K562 (cell line): ENCODE measurements around the gene KBTBD6. TPM values are rescaled to one million over a fixed set of nuclear protein-coding genes. Genes with fewer than 3 reads are reported as not detected.

ENCODE experiments used
- ARID2 ChIP-seq: fragments of 450-650 bp; IDR thresholded peaks from 2 replicates; pipeline ENCODE4 v1.6.1; 2017; ENCODE audit warnings: antibody characterized with exemption, mild to moderate bottlenecking
- BACH1 ChIP-seq: fragments of 200-800 bp; sonication (Bioruptor generic); IDR thresholded peaks from 2 replicates; pipeline ENCODE4 v1.6.1; 2016; ENCODE audit warnings: missing genetic modification characterization, missing compliant biosample characterization
- CHD2 ChIP-seq: IDR thresholded peaks from 2 replicates; pipeline ENCODE4 v1.6.1; 2011; ENCODE audit warnings: low read depth, low read length
- GABPA ChIP-seq: fragments of 200-800 bp; sonication (Bioruptor generic); conservative IDR thresholded peaks from 2 replicates; pipeline ENCODE4 v1.6.1; 2016; ENCODE audit warnings: low read depth, missing genetic modification characterization, missing compliant biosample characterization
- HDAC1 ChIP-seq, 2 experiments: fragments of 450-650 bp; IDR thresholded peaks; 2 replicates each; pipeline ENCODE4 v1.6.1; 2016 to 2017; ENCODE audit warnings: inconsistent platforms in 1 of 2, mild to moderate bottlenecking in 1 of 2, moderate library complexity in 1 of 2
- HDAC6 ChIP-seq: IDR thresholded peaks from 2 replicates; pipeline ENCODE4 v1.6.1; 2012; ENCODE audit warnings: low read depth, mild to moderate bottlenecking, control low read depth, inconsistent platforms, low read length, moderate library complexity
- HMGN3 ChIP-seq: IDR thresholded peaks from 2 replicates; pipeline ENCODE4 v1.6.1; 2011; ENCODE audit warnings: borderline replicate concordance, low read depth, mild to moderate bottlenecking, mixed read lengths, low read length; ENCODE audit not compliant: insufficient read length; ENCODE audit errors: extremely low read depth
- JUN ChIP-seq, 2 experiments: sonication (generic) in 1 of 2; formaldehyde crosslinking in 1 of 2; IDR thresholded peaks; 2 replicates each; pipeline versions ENCODE4 v1.6.1 to v1.8.0; 2012 to 2022; ENCODE audit warnings: borderline replicate concordance in 2 of 2, mild to moderate bottlenecking in 2 of 2, improper control_type of control experiment in 1 of 2, low read depth in 1 of 2, low read length in 1 of 2, missing genetic modification reagents in 1 of 2
- NCOA4 ChIP-seq: fragments of 450-650 bp; IDR thresholded peaks from 2 replicates; pipeline ENCODE4 v1.6.1; 2018; ENCODE audit warnings: mild to moderate bottlenecking; ENCODE audit not compliant: partially characterized antibody
- NRF1 ChIP-seq, 2 experiments: fragments of 450-650 bp; IDR thresholded peaks in 1 of 2; conservative IDR thresholded peaks in 1 of 2; 2 replicates each; pipeline ENCODE4 v1.6.1; 2014; ENCODE audit warnings: mild to moderate bottlenecking in 2 of 2
- PHF20 ChIP-seq: fragments of 450-650 bp; IDR thresholded peaks from 2 replicates; pipeline ENCODE4 v1.6.1; 2018; ENCODE audit not compliant: partially characterized antibody
- RAD21 ChIP-seq, 2 experiments: fragments of 250-450 bp in 1 of 2; fragments of 450-650 bp in 1 of 2; sonication (Bioruptor Pico) in 1 of 2; formaldehyde crosslinking in 1 of 2; IDR thresholded peaks in 1 of 2; conservative IDR thresholded peaks in 1 of 2; 2 replicates each; pipeline versions ENCODE4 v1.4.0 to v1.8.0; 2020 to 2022; ENCODE audit warnings: mild to moderate bottlenecking in 2 of 2, moderate library complexity in 1 of 2
- SMARCA4 ChIP-seq: fragments of 450-650 bp; IDR thresholded peaks from 2 replicates; pipeline ENCODE4 v1.6.1; 2016
- SP1 ChIP-seq: sonication (generic); formaldehyde crosslinking; IDR thresholded peaks from 2 replicates; pipeline ENCODE4 v1.8.1; 2022; ENCODE audit warnings: mild to moderate bottlenecking, missing genetic modification reagents
- ZBTB43 ChIP-seq: sonication (generic); formaldehyde crosslinking; IDR thresholded peaks from 2 replicates; pipeline ENCODE4 v1.8.0; 2023; ENCODE audit warnings: mild to moderate bottlenecking, missing genetic modification reagents
- ZNF224 ChIP-seq: sonication (generic); formaldehyde crosslinking; IDR thresholded peaks from 2 replicates; pipeline ENCODE4 v1.8.0; 2022; ENCODE audit warnings: mild to moderate bottlenecking, missing genetic modification reagents
- polyA plus RNA-seq, 8 experiments: library from polyadenylated mRNA; depleted of rRNA in 4 of 8; stranded (reverse) in 5 of 8; unstranded in 3 of 8; fragments of >200 nt; fragmentation: Nextera tagmentation in 2 of 8; fragmentation: Illumina TruSeq in 1 of 8; extraction: Ambion mirVana in 2 of 8; extraction: Trizol in 1 of 8; gene quantifications; 2 replicates each; pipeline versions ENCODE4 v1.2.1 to v1.2.3, GENCODE V29; 2011 to 2014; ENCODE audit warnings: inconsistent platforms in 1 of 8, missing spikeins in 1 of 8
- total RNA-seq, 7 experiments: library from RNA; depleted of rRNA in 6 of 7; stranded (reverse); fragments of >200 nt in 6 of 7; fragmentation: Illumina TruSeq in 2 of 7; extraction: Trizol in 2 of 7; gene quantifications; 2 replicates each; pipeline versions ENCODE4 v1.2.1 to v1.2.3, GENCODE V29; 2011 to 2021; ENCODE audit warnings: low replicate concordance in 1 of 7
- TF ChIP-seq, protein P1 (sequence below): fragments of 450-650 bp; IDR thresholded peaks from 2 replicates; pipeline ENCODE4 v1.6.1; 2014; ENCODE audit warnings: low read depth, mild to moderate bottlenecking, moderate library complexity, borderline replicate concordance
- TF ChIP-seq, protein P2 (sequence below): fragments of 250-450 bp; sonication (Bioruptor Pico); IDR thresholded peaks from 2 replicates; pipeline ENCODE4 v1.5.0; 2020; ENCODE audit warnings: mild to moderate bottlenecking, borderline replicate concordance
- TF ChIP-seq, protein P3 (sequence below), 2 experiments: fragments of 450-650 bp; conservative IDR thresholded peaks; 2 replicates each; pipeline ENCODE4 v1.6.1; 2017; ENCODE audit warnings: mild to moderate bottlenecking in 2 of 2, moderate library complexity in 2 of 2

Gene KBTBD6
- total and polyA plus RNA-seq, 9 of the 15 experiments (the other 6 are each of a cell fraction or from before 2014, with no cell fraction given), result 1.9 to 4.9 (median 3.2) TPM

DNA sequence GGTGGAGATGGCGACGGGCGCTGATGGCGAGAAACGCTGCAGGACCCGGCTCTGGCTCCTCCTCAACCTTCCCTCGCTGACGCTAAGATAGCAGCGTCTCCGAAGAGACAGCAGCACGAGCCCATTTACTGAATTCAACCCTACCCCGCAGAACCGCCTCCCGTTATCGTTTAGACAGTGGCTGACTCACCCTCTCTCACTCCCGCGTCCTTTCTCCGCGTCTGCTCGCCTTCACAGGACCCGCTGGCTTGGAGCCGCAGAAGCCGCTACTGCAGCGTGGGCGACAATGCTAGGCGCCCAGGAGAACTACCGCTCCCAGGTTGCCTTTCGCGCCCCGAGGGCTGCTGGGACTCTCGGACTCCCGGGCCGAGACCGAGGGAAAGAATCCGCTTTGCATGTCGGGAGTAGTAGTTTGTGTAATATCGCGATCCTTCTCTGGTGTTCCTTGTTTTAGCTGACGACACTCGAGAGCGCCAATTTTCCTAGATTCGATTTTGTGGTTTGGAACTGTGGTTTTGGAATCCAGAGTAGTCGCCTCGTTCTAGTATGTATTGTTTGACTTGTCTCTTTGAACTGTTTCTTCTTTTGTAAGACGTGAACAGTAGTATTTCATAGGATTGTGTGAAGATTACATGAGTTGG is at the start of gene KBTBD6 (continued):
- TF ChIP-seq, protein P1, sequence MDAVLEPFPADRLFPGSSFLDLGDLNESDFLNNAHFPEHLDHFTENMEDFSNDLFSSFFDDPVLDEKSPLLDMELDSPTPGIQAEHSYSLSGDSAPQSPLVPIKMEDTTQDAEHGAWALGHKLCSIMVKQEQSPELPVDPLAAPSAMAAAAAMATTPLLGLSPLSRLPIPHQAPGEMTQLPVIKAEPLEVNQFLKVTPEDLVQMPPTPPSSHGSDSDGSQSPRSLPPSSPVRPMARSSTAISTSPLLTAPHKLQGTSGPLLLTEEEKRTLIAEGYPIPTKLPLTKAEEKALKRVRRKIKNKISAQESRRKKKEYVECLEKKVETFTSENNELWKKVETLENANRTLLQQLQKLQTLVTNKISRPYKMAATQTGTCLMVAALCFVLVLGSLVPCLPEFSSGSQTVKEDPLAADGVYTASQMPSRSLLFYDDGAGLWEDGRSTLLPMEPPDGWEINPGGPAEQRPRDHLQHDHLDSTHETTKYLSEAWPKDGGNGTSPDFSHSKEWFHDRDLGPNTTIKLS, result peak; percentile 93
- TF ChIP-seq CHD2, result peak; percentile 97
- TF ChIP-seq HMGN3, result peak; percentile 43
- TF ChIP-seq SMARCA4, result peak; percentile 68
- TF ChIP-seq NRF1 (conservative IDR thresholded peaks at IDR 0.05 in 1 of 2, IDR thresholded peaks at IDR 0.05 in 1 of 2), result peak; percentile 68 to 75
- TF ChIP-seq ZBTB43 (CRISPR knock-in tag), result no peak
- no peak for TF ChIP-seq NCOA4
- peak in 1 of 2 experiments; percentile 62; a peak in 1 of 4 replicates for TF ChIP-seq HDAC1 (IDR thresholded peaks at IDR 0.05)
- TF ChIP-seq GABPA (tag), result peak; percentile 60
- peak; percentile 82 for TF ChIP-seq JUN (IDR thresholded peaks at IDR 0.05; ENCODE audit: borderline replicate concordance, low read depth, low read length)
- no peak for TF ChIP-seq JUN (CRISPR knock-in tag; IDR thresholded peaks at IDR 0.05; ENCODE audit: borderline replicate concordance)
- no peak for TF ChIP-seq ZNF224 (CRISPR knock-in tag)
- TF ChIP-seq, protein P2, sequence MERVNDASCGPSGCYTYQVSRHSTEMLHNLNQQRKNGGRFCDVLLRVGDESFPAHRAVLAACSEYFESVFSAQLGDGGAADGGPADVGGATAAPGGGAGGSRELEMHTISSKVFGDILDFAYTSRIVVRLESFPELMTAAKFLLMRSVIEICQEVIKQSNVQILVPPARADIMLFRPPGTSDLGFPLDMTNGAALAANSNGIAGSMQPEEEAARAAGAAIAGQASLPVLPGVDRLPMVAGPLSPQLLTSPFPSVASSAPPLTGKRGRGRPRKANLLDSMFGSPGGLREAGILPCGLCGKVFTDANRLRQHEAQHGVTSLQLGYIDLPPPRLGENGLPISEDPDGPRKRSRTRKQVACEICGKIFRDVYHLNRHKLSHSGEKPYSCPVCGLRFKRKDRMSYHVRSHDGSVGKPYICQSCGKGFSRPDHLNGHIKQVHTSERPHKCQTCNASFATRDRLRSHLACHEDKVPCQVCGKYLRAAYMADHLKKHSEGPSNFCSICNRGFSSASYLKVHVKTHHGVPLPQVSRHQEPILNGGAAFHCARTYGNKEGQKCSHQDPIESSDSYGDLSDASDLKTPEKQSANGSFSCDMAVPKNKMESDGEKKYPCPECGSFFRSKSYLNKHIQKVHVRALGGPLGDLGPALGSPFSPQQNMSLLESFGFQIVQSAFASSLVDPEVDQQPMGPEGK (CRISPR knock-in tag), result no peak
- TF ChIP-seq, protein P3, sequence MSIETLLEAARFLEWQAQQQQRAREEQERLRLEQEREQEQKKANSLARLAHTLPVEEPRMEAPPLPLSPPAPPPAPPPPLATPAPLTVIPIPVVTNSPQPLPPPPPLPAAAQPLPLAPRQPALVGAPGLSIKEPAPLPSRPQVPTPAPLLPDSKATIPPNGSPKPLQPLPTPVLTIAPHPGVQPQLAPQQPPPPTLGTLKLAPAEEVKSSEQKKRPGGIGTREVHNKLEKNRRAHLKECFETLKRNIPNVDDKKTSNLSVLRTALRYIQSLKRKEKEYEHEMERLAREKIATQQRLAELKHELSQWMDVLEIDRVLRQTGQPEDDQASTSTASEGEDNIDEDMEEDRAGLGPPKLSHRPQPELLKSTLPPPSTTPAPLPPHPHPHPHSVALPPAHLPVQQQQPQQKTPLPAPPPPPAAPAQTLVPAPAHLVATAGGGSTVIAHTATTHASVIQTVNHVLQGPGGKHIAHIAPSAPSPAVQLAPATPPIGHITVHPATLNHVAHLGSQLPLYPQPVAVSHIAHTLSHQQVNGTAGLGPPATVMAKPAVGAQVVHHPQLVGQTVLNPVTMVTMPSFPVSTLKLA (conservative IDR thresholded peaks at IDR 0.05), result peak; percentile 69 to 83
- TF ChIP-seq SP1, result peak; percentile 52; the same call in 1 of the 2 replicates
- TF ChIP-seq RAD21 (CRISPR knock-in tag; conservative IDR thresholded peaks at IDR 0.05 in 1 of 2, IDR thresholded peaks at IDR 0.05 in 1 of 2), result no peak
- TF ChIP-seq ARID2, result no peak
- no peak for TF ChIP-seq HDAC6
- peak; percentile 84; the same call in 1 of the 2 replicates for TF ChIP-seq BACH1
- peak; percentile 71 for TF ChIP-seq PHF20
